Glomerular visceral epithelial cell (primary cell): ENCODE data around the gene GRIP1.

Source experiments
- DNase-seq: peaks from one replicate; pipeline ENCODE4 v3.0.0-alpha.2; 2016; ENCODE audit errors: extremely low spot score

GRIP1 gene

DNA sequence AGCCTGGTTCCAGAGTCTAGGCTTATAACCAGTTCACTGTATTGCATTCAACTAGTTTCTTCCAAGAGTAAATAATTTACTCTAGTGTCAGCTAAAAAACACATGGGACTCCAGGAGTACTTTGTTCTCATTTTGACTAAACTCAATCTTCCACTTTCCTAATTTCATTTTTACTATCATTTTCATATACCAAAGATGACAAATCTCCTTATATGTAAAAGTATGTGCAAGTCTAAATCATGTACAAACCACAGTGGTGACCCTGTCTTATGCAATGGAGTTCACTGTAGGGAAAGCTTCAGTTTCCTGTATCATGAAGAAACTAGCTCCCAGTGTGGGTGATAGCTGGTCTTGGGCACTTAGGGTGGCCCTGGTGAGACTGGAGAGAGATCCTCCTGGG is 225.0 kb downstream of the GRIP1 start:
- no peak for DNase-seq

DNA sequence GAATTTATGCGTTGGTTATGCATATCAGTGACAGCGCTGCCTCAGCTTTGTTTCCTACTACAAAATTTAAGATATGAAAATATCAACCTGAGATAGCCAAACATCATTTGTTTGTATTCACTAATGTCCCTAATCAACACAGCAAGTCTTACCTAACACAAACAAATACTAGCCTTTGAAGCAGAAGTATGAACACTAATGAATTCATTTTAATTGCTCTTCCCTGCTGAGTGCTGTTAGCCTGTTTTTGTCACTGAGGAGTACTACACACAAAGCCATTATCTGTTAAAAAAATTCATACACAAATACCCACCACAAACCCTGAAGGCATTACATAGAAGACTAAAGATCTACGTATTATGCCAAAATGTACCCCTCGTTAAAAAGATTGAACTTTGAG is 225.8 kb downstream of the GRIP1 start:
- no peak for DNase-seq

DNA sequence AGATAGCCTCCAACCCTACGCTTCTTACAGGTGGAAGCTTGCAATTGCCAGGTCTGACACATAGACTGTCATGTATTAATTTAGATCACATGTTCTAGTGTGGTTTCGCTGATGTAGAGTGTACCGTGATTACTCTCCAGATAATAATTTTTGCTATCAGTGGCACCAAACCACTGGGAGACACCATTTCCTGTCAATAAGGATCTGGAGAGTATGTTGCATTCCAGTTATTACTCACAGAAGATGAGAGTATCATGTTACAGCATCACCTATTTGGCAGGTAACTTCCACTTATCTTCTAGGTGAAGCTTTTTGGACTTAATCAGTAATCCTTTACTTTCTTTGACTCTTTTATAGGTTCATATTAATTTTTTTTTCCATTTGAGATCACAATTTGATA is 229.3 kb downstream of the GRIP1 start:
- no peak for DNase-seq

GRCh38 chr12:66447643-66448042 is 231.2 kb downstream of the GRIP1 start:
- no peak for DNase-seq

GRCh38 chr12:66446276-66446675 is 232.6 kb downstream of the GRIP1 start:
- DNase-seq = no peak

GRCh38 chr12:66441905-66442559 is 236.8 kb downstream of the GRIP1 start:
- DNase-seq = no peak

GRCh38 chr12:66438601-66439000 is 240.3 kb downstream of the GRIP1 start:
- peak; percentile 30 for DNase-seq

GRCh38 chr12:66430106-66430505 is 248.8 kb downstream of the GRIP1 start:
- no peak for DNase-seq

DNA sequence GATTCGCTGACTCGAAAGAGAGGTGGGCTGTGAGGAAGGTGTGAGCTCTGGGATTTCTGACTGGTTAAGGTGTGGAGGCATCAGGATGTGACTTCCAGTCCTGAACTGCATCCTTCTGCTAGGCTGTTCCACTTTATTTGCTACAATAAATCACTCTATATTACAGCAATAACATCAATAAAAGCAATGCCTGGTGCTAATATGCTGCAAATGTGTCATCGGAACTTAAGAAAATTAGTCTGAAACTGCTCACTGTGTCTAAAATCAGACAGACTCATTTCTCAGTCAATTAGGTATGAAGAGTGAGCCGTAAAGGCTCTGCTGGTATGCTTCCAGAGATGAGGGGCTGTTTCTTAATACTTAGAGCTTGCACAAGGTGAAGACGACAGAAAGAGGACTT is 250.0 kb downstream of the GRIP1 start:
- no peak for DNase-seq

DNA sequence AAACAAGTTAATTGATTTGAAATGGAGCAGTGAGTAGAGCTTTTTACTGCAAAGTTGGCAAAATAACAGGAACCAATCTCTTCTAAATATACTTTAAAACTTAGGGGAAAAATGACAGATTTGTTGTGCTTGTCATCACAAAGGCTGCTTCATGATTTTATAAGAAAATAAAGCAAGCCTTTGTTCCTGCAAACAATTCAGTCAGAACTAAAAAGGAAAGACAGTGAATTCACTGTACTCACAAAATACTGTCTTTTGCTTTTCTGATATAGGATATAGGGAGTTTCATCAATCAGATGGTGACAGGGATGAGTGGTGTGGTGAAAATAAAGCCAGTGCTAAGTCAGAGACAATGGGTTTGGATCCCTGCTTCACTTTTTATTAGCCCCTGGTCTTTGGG is 250.6 kb downstream of the GRIP1 start:
- no peak for DNase-seq

DNA sequence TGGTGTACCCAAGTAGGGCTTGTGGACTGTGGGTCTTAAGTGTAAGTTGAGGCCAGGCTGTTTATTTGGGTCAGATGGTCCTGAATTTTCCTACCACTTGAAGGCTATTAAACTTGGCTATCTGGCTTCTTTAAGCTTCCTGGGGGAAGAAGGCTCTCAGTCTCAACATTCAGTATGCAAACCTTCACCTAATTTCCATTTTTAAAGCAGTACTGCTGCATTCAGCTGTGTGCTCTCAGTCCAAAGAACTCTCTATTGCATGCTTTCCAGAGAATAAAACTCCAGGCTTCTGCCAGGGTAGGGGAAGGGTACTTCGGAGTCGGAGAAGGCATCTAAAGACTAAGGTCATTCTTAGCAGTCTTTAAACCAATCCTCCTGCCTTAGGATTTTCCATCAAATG is 252.2 kb downstream of the GRIP1 start:
- no peak for DNase-seq

GRCh38 chr12:66423266-66423665 is 255.6 kb downstream of the GRIP1 start:
- DNase-seq = no peak

DNA sequence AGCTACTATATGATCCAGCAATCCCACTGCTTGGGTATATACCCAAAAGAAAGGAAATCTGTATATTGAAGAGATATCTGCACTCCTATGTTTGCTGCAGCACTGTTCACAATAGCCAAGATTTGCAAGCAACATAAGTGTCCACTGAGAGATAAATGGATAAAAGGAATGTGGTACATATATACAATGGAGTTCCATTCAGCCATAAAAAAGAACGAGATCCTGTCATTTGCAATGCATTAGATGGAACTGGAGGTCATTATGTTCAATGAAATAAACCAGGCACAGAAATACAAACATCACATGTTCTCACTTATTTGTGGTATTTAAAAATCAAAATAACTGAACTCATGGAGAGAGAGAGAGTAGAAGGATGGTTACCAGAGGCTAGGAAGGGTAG is 260.0 kb downstream of the GRIP1 start:
- DNase-seq = no peak

DNA sequence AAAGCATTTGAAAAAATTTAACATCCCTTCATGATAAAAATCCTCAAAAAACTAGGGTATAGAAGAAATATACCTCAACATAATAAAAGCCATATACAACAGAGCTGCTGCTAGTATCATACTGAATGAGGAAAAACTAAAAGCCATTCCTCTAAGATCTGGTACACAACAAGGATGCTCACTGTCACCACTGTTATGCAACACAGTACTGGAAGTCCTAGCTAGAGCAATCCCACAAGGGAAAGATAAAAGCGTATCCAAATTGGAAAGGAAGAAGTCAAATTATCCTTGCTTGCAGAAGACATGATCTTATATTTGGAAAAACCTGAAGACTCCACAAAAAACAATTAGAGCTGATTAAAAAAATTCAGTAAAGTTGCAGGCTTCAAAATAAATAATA is 261.7 kb downstream of the GRIP1 start:
- DNase-seq = no peak

DNA sequence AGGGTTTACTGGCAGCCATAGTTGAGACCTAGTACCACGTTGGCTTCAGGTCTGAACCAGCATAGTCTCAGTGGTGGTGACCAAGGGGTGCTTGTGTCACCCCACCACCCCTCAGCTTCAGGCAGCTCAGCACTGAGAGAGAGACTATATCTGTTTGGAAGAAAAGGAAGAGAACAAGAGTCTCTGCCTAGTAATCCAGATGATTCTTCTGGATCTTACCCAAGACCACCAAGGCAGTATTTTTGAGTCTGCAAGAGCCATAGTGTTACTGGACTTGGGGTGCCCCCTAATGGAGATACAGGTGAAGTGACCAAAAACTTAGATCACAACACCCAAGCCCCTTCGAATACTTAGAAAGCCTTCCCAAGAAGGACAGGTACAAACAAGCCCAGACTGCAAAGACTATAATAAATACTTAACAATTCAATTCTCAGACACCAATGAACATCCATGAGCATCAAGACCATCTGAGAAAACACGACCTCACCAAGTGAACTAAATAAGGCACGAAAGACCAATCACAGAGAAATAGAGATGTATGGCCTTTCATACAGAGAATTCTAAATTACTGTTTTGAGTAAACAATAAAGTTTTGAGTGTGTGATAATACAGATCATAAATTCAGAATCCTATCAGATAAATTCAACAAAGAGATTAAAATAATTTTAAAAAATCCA is 269.5 kb downstream of the GRIP1 start:
- DNase-seq = peak; percentile 36

DNA sequence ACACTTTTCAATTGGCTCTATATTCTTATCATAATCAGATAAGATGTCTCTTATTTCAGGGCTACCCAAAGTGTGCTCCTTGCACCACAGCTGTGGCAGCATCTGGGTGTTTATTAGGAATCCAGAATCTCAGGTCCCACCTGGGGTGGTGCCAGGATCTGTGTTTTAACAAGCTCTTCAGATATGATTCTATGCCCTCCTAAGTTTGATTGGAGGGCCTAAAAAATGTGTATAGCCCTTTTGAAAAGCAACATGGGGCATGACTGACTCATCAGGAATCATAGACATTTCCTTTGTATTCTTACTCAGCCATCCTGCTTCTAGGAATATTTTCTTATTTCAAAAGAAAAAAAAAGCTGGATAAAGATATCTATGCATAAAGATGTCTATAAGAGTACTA is 273.5 kb downstream of the GRIP1 start:
- DNase-seq = no peak

DNA sequence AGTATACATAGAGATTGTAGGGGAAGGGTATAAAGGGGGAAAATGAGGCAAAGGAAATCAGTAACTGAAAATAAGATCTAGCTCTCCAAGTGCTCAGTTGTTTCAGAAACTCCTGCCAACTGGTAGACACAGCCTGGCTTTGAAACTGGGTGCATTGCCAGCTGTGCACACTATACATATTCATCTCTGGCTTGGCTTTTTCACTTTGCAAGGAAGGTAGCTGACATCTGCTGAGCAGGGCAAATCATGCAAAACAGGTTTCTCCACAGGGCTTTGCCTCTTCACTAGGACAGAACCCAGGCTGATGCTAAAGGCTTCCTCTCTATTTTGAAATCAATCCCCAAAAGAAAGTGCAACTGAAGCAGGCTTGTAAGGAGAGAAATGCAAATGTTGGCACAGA is 275.1 kb downstream of the GRIP1 start:
- no peak for DNase-seq

DNA sequence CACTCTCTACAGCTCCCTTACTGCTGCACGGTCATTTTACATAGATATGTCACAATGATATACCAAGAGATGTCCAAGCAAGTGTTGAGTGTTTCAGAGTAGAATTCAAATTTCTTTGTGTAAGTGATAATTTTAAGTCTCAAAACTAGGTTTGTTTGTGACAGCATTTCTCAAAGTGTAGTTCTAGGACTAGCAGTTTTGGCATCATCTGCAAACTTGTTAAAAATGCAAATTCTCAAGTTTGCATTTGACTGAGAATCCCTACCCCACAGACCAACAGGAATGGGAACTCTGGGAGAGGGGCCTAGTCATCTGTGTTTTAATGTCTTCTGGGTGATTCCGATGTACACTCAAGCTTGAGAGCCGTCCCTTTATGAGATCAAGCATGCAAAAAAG is 279.0 kb downstream of the GRIP1 start:
- DNase-seq = no peak

DNA sequence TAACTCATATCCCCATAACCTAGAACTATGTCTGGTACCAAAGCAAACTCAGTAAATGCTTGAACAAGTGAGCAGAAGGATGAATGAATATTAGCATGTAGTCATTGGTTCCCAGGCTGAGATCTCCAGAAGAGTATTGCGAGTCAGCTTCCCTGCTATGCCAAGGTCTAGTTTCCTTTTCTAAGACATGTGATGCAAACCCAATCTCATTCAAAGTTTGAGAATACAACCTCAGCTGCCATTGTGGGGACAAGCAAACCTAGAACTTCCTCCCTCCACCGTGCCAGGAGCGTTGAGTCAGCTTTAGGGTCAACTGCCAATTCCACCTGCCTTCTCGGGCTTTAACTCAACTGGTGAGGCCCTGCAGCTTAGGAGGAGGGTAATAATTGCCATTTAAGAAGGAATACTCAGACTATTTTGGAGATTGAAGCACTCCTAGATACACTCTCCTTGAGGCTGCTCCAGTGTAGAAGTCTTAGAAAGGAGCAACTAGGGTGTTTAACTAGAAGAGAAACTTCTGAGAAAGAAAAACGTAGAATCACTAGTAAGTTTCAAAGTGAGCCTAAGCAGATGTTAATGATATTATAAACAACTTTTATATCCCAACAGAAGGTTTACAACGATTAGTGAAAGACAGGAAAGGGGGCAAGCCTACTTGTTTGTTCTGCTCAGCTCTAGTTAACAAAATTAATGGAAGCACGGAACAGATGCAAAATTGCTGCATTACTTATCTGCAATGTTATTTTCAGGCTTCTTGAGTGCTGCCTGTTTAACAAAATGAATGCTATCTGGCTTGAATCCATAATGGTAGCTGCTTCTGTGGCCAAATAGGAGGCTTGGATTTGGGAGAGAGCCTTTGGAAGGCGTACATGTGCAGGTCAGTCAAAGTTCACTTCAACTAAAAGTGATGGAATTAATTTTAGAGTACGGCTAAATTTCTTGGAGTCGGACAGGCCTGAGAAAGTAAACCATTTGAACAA is 279.7 kb downstream of the GRIP1 start:
- DNase-seq = no peak

DNA sequence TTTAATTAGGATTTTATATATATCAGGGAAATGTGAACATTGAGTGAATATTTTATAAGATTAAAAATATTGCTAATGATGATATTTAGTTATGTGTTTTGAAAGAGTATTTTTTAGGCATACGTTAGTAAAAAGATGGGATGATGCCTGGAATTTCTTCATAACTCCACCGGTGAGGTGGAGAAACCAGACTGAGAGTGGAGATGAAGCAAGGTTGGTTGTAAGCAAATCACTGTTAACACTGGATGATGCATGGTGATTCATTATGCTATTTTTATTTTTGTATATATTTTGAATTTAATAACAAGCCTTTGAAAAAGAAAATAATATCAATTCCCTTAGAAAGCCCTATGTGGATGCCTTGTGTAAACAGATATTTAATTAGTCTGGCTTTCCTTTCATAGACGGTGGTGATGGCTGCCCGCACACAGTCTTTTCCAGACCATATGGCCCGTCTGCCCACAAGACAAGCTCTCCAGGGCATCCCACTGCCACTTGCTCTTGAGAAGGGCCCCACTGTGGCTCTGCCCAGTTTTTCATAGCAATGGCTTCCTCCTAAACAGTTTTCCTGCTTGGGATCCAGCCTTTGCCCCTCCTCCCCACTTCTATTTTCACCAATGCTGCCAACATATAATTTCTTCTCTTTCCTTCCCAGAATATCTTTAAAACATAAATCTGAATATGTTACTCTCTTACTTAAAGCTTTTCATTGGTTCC is 281.1 kb downstream of the GRIP1 start:
- no peak for DNase-seq

DNA sequence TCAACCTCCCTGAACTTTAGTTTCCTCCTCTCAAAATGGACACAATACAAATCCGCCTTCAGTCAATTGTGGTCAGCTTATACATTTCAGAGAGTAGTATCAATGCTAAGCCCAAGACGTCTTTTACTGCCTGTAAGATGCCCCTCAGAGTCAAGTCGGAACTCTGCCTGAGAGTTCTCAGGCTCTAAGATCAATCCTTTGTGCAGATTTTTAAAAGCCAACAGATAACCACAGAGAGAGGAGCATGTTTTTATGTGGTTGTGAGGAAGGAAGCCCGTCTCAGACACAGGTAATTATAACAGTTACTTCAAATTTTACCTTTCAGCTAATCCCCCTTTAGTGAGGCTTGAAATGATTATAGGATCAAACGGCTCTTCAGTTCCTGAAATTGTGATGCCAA is 285.0 kb downstream of the GRIP1 start:
- DNase-seq = no peak
